IPS-18a (cell line): ENCODE results near the gene PEPD.
"Not testable (repeated sequence)": the region's sequence is repeated elsewhere in the genome, so short reads cannot be mapped to it uniquely, and the experiment has no call there.

Experiments
- H3K27ac ChIP-seq: one replicate; pipeline ENCODE4 v1.5.1; 2013; ENCODE audit warnings: low read length
- H3K27me3 ChIP-seq: one replicate; pipeline ENCODE4 v1.6.1; 2013; ENCODE audit warnings: mild to moderate bottlenecking, low read length; ENCODE audit not compliant: control insufficient read depth, insufficient read depth
- H3K36me3 ChIP-seq: one replicate; pipeline ENCODE4 v1.6.1; 2013; ENCODE audit warnings: low read depth, low read length; ENCODE audit not compliant: control insufficient read depth
- H3K4me1 ChIP-seq: one replicate; pipeline ENCODE4 v1.6.1; 2013; ENCODE audit warnings: low read depth, low read length; ENCODE audit not compliant: control insufficient read depth
- H3K4me3 ChIP-seq: one replicate; pipeline ENCODE4 v1.5.1; 2013; ENCODE audit warnings: low read length
- H3K9ac ChIP-seq: one replicate; pipeline ENCODE4 v1.6.1; 2013; ENCODE audit warnings: mild to moderate bottlenecking, low read length, moderate library complexity
- H3K9me3 ChIP-seq: one replicate; pipeline ENCODE4 v1.6.1; 2013; ENCODE audit warnings: low read depth, low read length; ENCODE audit not compliant: control insufficient read depth

Gene PEPD

GRCh38 chr19:33521480-33522370 lies at the start of gene PEPD:
Gene PEPD (minus strand): TSS chr19:33521791. CDS start chr19:33521760, 31 bp downstream.
- Histone ChIP-seq H3K9ac (peak within 1 kb of the TSS; percentile 61), H3K36me3 (no peaks in the 10 kb centered on the region), H3K27ac (peak within 1 kb of the TSS; percentile 28), H3K27me3 (no peaks in the 10 kb centered on the region), H3K4me1 (peaks cover 8% of the 10 kb centered on the region), H3K4me3 (peak within 1 kb of the TSS; percentile 79), H3K9me3 (no peaks in the 10 kb centered on the region)

- Histone ChIP-seq H3K36me3 (no peaks in the 10 kb centered on the region), H3K9ac (no peak overlapping the region), H3K27me3 (no peaks in the 10 kb centered on the region), H3K4me1 (peaks cover 23% of the 10 kb centered on the region), H3K9me3 (peaks cover 6% of the 10 kb centered on the region), H3K27ac (no peak overlapping the region), H3K4me3 (no peak overlapping the region)
These were observed 48.2 kb upstream of the PEPD start for GRCh38 chr19:33569821-33570220.

GRCh38 chr19:33568706-33569105 lies 47.1 kb upstream of the PEPD start:
- Histone ChIP-seq H3K27ac (no peak overlapping the region), H3K4me3 (no peak overlapping the region), H3K9me3 (no peaks in the 10 kb centered on the region), H3K36me3 (no peaks in the 10 kb centered on the region), H3K27me3 (no peaks in the 10 kb centered on the region), H3K4me1 (peaks cover 24% of the 10 kb centered on the region), H3K9ac (no peak overlapping the region)

- H3K27ac ChIP-seq = no peak overlapping the region
- peaks cover 16% of the 10 kb centered on the region for H3K4me1 ChIP-seq
- no peak overlapping the region for H3K9ac ChIP-seq
- no peaks in the 10 kb centered on the region for H3K27me3 ChIP-seq
- no peaks in the 10 kb centered on the region for H3K9me3 ChIP-seq
- no peak overlapping the region for H3K4me3 ChIP-seq
- H3K36me3 ChIP-seq = no peaks in the 10 kb centered on the region
These were observed 43.3 kb upstream of the PEPD start for GRCh38 chr19:33564836-33565338.

GRCh38 chr19:33562636-33563035 lies 41.0 kb upstream of the PEPD start:
- no peaks in the 10 kb centered on the region for H3K9me3 ChIP-seq
- H3K27ac ChIP-seq = no peak overlapping the region
- H3K9ac ChIP-seq = no peak overlapping the region
- H3K36me3 ChIP-seq = no peaks in the 10 kb centered on the region
- H3K4me1 ChIP-seq = peaks cover 12% of the 10 kb centered on the region
- no peak overlapping the region for H3K4me3 ChIP-seq
- H3K27me3 ChIP-seq = no peaks in the 10 kb centered on the region

GRCh38 chr19:33561666-33562065 lies 40.1 kb upstream of the PEPD start:
- not testable (repeated sequence) for H3K27ac ChIP-seq, H3K9ac ChIP-seq, H3K9me3 ChIP-seq, H3K27me3 ChIP-seq, H3K4me1 ChIP-seq, H3K4me3 ChIP-seq, H3K36me3 ChIP-seq

- no peak overlapping the region for H3K9ac ChIP-seq
- H3K27me3 ChIP-seq = no peaks in the 10 kb centered on the region
- H3K27ac ChIP-seq = no peak overlapping the region
- no peaks in the 10 kb centered on the region for H3K9me3 ChIP-seq
- no peaks in the 10 kb centered on the region for H3K36me3 ChIP-seq
- H3K4me1 ChIP-seq = peaks cover 4% of the 10 kb centered on the region
- no peak overlapping the region for H3K4me3 ChIP-seq
These were observed 39.7 kb upstream of the PEPD start for GRCh38 chr19:33561261-33561660.

- Histone ChIP-seq H3K4me1 (peaks cover 2% of the 10 kb centered on the region), H3K36me3 (no peaks in the 10 kb centered on the region), H3K27me3 (no peaks in the 10 kb centered on the region), H3K27ac (no peak overlapping the region), H3K9ac (no peak overlapping the region), H3K9me3 (no peaks in the 10 kb centered on the region), H3K4me3 (no peak overlapping the region)
These were observed 38.4 kb upstream of the PEPD start for GRCh38 chr19:33559996-33560395.

GRCh38 chr19:33558856-33559255 lies 37.3 kb upstream of the PEPD start:
- no peak overlapping the region for H3K9ac ChIP-seq
- no peaks in the 10 kb centered on the region for H3K9me3 ChIP-seq
- no peak overlapping the region for H3K4me3 ChIP-seq
- no peaks in the 10 kb centered on the region for H3K4me1 ChIP-seq
- H3K27ac ChIP-seq = no peak overlapping the region
- H3K36me3 ChIP-seq = no peaks in the 10 kb centered on the region
- H3K27me3 ChIP-seq = no peaks in the 10 kb centered on the region

- no peaks in the 10 kb centered on the region for H3K4me1 ChIP-seq
- H3K9ac ChIP-seq = no peak overlapping the region
These were observed 36.6 kb upstream of the PEPD start for GRCh38 chr19:33558151-33558550.

GRCh38 chr19:33557720-33558119 lies 36.1 kb upstream of the PEPD start:
- Histone ChIP-seq H3K4me3 (no peak overlapping the region), H3K9me3 (no peaks in the 10 kb centered on the region)

More at GRCh38 chr19:33558151-33558550, 36.6 kb upstream of the PEPD start:
- no peaks in the 10 kb centered on the region for H3K27me3 ChIP-seq
- no peak overlapping the region for H3K4me3 ChIP-seq
- H3K27ac ChIP-seq = no peak overlapping the region
- H3K36me3 ChIP-seq = no peaks in the 10 kb centered on the region
- no peaks in the 10 kb centered on the region for H3K9me3 ChIP-seq

GRCh38 chr19:33557196-33557595 lies 35.6 kb upstream of the PEPD start:
- Histone ChIP-seq H3K9ac (no peak overlapping the region), H3K27me3 (no peaks in the 10 kb centered on the region), H3K27ac (no peak overlapping the region), H3K9me3 (no peaks in the 10 kb centered on the region), H3K4me3 (no peak overlapping the region), H3K36me3 (no peaks in the 10 kb centered on the region), H3K4me1 (no peaks in the 10 kb centered on the region)

More at GRCh38 chr19:33557720-33558119, 36.1 kb upstream of the PEPD start:
- Histone ChIP-seq H3K27ac (no peak overlapping the region), H3K36me3 (no peaks in the 10 kb centered on the region), H3K4me1 (no peaks in the 10 kb centered on the region), H3K27me3 (no peaks in the 10 kb centered on the region), H3K9ac (no peak overlapping the region)
